Activated CD4-positive, alpha-beta T cell treated with anti-CD3 and anti-CD28 coated beads, Interleukin-2, amount 10 ng/mL, durations not matched to agents 7 days and 5 days (primary cell): ENCODE measurements around the gene CKB. TPM values are rescaled to one million over a fixed set of nuclear protein-coding genes. Genes with fewer than 3 reads are reported as not detected.
A peak's percentile ranks its signal among the peaks of the same experiment; 100 is the strongest.
"Not testable (repeated sequence)": the region's sequence is repeated elsewhere in the genome, so short reads cannot be mapped to it uniquely, and the experiment has no call there.

ENCODE experiments used
- CTCF ChIA-PET: fragments of 350-600 bp; sonication (Branson Sonifier 250); formaldehyde crosslinking; loops from one replicate; lab custom pipeline; 2021; ENCODE audit warnings: antibody characterized with exemption; lab: Charles Lee
- POLR2A ChIA-PET: fragments of 350-600 bp; sonication (Branson Sonifier 250); formaldehyde crosslinking; loops from one replicate; lab custom pipeline; 2021; ENCODE audit warnings: antibody characterized with exemption; lab: Charles Lee
- DNase-seq: peaks from one replicate; pipeline ENCODE4 v3.0.0-alpha.2; 2020
- H3K27ac Mint-ChIP-seq: one replicate; pipeline ENCODE4 v1.8.0; 2021; ENCODE audit warnings: mild to moderate bottlenecking, moderate library complexity, mixed read lengths
- H3K27me3 Mint-ChIP-seq: one replicate; pipeline ENCODE4 v1.8.0; 2021; ENCODE audit warnings: mixed read lengths
- H3K36me3 Mint-ChIP-seq: one replicate; pipeline ENCODE4 v1.8.0; 2021; ENCODE audit warnings: low read depth, mixed read lengths
- H3K4me1 Mint-ChIP-seq: one replicate; pipeline ENCODE4 v1.8.0; 2021; ENCODE audit warnings: mixed read lengths
- H3K4me3 Mint-ChIP-seq: one replicate; pipeline ENCODE4 v1.8.0; 2021; ENCODE audit warnings: mild to moderate bottlenecking, moderate library complexity, mixed read lengths
- H3K9me3 Mint-ChIP-seq: one replicate; pipeline ENCODE4 v1.8.0; 2021; ENCODE audit warnings: mixed read lengths
- total RNA-seq, 2 experiments: library from RNA; stranded (reverse); gene quantifications; one replicate each; pipeline ENCODE4 v1.2.3, GENCODE V29; 2021

CKB gene
- total RNA-seq, 2 experiments from 2014 or later = 0.52 to 0.67 TPM

- ChIA-PET POLR2A (interaction anchor here (1.0 kb wide), 1 partner anchor 43 kb away, joined by 4 read pairs; no protein-coding TSS in a partner anchor), CTCF (interaction anchor here (0.6 to 2.1 kb wide), 16 partner anchors 9 to 537 kb away, joined by 3 to 12 read pairs (median 4); partner anchors contain the start of genes BAG5 and COA8)
- no peak overlapping the region for H3K4me3 Mint-ChIP-seq
- H3K27me3 Mint-ChIP-seq = peaks cover 10% of the 10 kb centered on the region
- peaks cover 12% of the 10 kb centered on the region for H3K4me1 Mint-ChIP-seq
- peak; percentile 64 for DNase-seq
- H3K27ac Mint-ChIP-seq = no peak overlapping the region
- no peaks in the 10 kb centered on the region for H3K9me3 Mint-ChIP-seq
- H3K36me3 Mint-ChIP-seq = no peaks in the 10 kb centered on the region
These were observed 4.1 kb downstream of the CKB start for GRCh38 chr14:103518422-103519042.

- POLR2A ChIA-PET = no interaction called here
- CTCF ChIA-PET = interaction anchor here (0.6 to 2.1 kb wide), 8 partner anchors 10 to 49 kb away, joined by 3 to 12 read pairs (median 4); no protein-coding TSS in a partner anchor
These were observed 4.8 kb downstream of the CKB start for GRCh38 chr14:103517721-103518421.

GRCh38 chr14:103517174-103517566 lies 5.5 kb downstream of the CKB start:
- DNase-seq = no peak
- Mint-ChIP-seq H3K4me3 (no peak overlapping the region), H3K27me3 (peaks cover 4% of the 10 kb centered on the region), H3K27ac (peak overlapping the region; percentile 31), H3K9me3 (no peaks in the 10 kb centered on the region), H3K4me1 (peaks cover 11% of the 10 kb centered on the region), H3K36me3 (no peaks in the 10 kb centered on the region)
- ChIA-PET POLR2A (no interaction called here), CTCF (interaction anchor here (1.2 to 2.1 kb wide), 3 partner anchors 10 to 14 kb away, joined by 3 to 12 read pairs (median 3); no protein-coding TSS in a partner anchor)

More at GRCh38 chr14:103517721-103518421, 4.8 kb downstream of the CKB start:
- Mint-ChIP-seq H3K27me3 (peaks cover 5% of the 10 kb centered on the region), H3K27ac (no peak overlapping the region), H3K36me3 (no peaks in the 10 kb centered on the region), H3K4me1 (peaks cover 11% of the 10 kb centered on the region), H3K9me3 (no peaks in the 10 kb centered on the region), H3K4me3 (no peak overlapping the region)
- DNase-seq = no peak

GRCh38 chr14:103516426-103517173 lies 6.0 kb downstream of the CKB start:
- Mint-ChIP-seq H3K27ac (no peak overlapping the region), H3K27me3 (peaks cover 2% of the 10 kb centered on the region), H3K9me3 (no peaks in the 10 kb centered on the region), H3K4me1 (peaks cover 11% of the 10 kb centered on the region), H3K36me3 (no peaks in the 10 kb centered on the region), H3K4me3 (no peak overlapping the region)
- no peak for DNase-seq
- ChIA-PET CTCF (no interaction called here), POLR2A (no interaction called here)

- ChIA-PET POLR2A (no interaction called here), CTCF (no interaction called here)
- no peak for DNase-seq
- Mint-ChIP-seq H3K9me3 (no peaks in the 10 kb centered on the region), H3K27me3 (no peaks in the 10 kb centered on the region), H3K36me3 (no peaks in the 10 kb centered on the region), H3K4me1 (peaks cover 9% of the 10 kb centered on the region), H3K27ac (no peak overlapping the region), H3K4me3 (no peak overlapping the region)
These were observed 7.8 kb downstream of the CKB start for GRCh38 chr14:103514596-103515421.

GRCh38 chr14:103512701-103513611 lies 9.7 kb downstream of the CKB start:
- ChIA-PET POLR2A (no interaction called here), CTCF (interaction anchor here (1.8 kb wide), 1 partner anchor 8 kb away, joined by 4 read pairs; no protein-coding TSS in a partner anchor)
- no peak overlapping the region for H3K4me3 Mint-ChIP-seq
- peaks cover 3% of the 10 kb centered on the region for H3K36me3 Mint-ChIP-seq
- H3K4me1 Mint-ChIP-seq = peaks cover 2% of the 10 kb centered on the region
- H3K27ac Mint-ChIP-seq = no peak overlapping the region
- no peaks in the 10 kb centered on the region for H3K27me3 Mint-ChIP-seq
- no peak for DNase-seq
- no peaks in the 10 kb centered on the region for H3K9me3 Mint-ChIP-seq

GRCh38 chr14:103512180-103512579 lies 10.4 kb downstream of the CKB start:
- H3K27me3 Mint-ChIP-seq, H3K4me1 Mint-ChIP-seq: not testable (repeated sequence)

GRCh38 chr14:103510724-103511693 lies 11.6 kb downstream of the CKB start:
- H3K4me3 Mint-ChIP-seq = no peak overlapping the region
- peaks cover 2% of the 10 kb centered on the region for H3K4me1 Mint-ChIP-seq
- ChIA-PET POLR2A (interaction anchor here (0.6 kb wide), 1 partner anchor 150 kb away, joined by 3 read pairs; no protein-coding TSS in a partner anchor), CTCF (interaction anchor here (0.6 to 2.1 kb wide), 3 partner anchors 8 to 363 kb away, joined by 3 to 9 read pairs (median 4); no protein-coding TSS in a partner anchor)
- no peaks in the 10 kb centered on the region for H3K9me3 Mint-ChIP-seq
- H3K27ac Mint-ChIP-seq = no peak overlapping the region
- H3K36me3 Mint-ChIP-seq = peaks cover 3% of the 10 kb centered on the region
- H3K27me3 Mint-ChIP-seq = no peaks in the 10 kb centered on the region
- no peak for DNase-seq

More at GRCh38 chr14:103512180-103512579, 10.4 kb downstream of the CKB start:
- POLR2A ChIA-PET, H3K4me3 Mint-ChIP-seq, H3K9me3 Mint-ChIP-seq, H3K27ac Mint-ChIP-seq, H3K36me3 Mint-ChIP-seq, DNase-seq: not testable (repeated sequence)
- CTCF ChIA-PET = interaction anchor here (1.8 kb wide), 1 partner anchor 9 kb away, joined by 4 read pairs; no protein-coding TSS in a partner anchor

GRCh38 chr14:103509864-103510723 lies 12.5 kb downstream of the CKB start:
- CTCF ChIA-PET = interaction anchor here (2.1 kb wide), 1 partner anchor 9 kb away, joined by 9 read pairs; no protein-coding TSS in a partner anchor
- Mint-ChIP-seq H3K27ac (no peak overlapping the region), H3K9me3 (no peaks in the 10 kb centered on the region), H3K27me3 (no peaks in the 10 kb centered on the region), H3K36me3 (peaks cover 9% of the 10 kb centered on the region), H3K4me1 (peaks cover 2% of the 10 kb centered on the region), H3K4me3 (no peak overlapping the region)
- DNase-seq = no peak
- POLR2A ChIA-PET = interaction anchor here (0.6 kb wide), 1 partner anchor 149 kb away, joined by 3 read pairs; no protein-coding TSS in a partner anchor
